Endothelial cell of umbilical vein (primary cell): Measurements from ENCODE around the gene PPM1H. TPM values are rescaled to one million over a fixed set of nuclear protein-coding genes. Genes with fewer than 3 reads are reported as not detected.
"Not testable (repeated sequence)": the region's sequence is repeated elsewhere in the genome, so short reads cannot be mapped to it uniquely, and the experiment has no call there.

Experiments
- BruUV-seq: library from RNA; stranded (reverse); fragments of 400-500 nt; replicated peaks from 2 replicates; lab custom pipeline; 2021; lab: Mats Ljungman, UMichigan
- CTCF ChIA-PET: fragments of 300-600, 350-600 bp; sonication (Branson Sonifier 250); formaldehyde crosslinking; loops from one replicate; lab custom pipeline; 2021; ENCODE audit warnings: antibody characterized with exemption, inconsistent platforms; lab: Charles Lee
- POLR2A ChIA-PET: fragments of 300-600, 350-600 bp; sonication (Branson Sonifier 250); formaldehyde crosslinking; loops from one replicate; lab custom pipeline; 2021; ENCODE audit warnings: antibody characterized with exemption, inconsistent platforms; lab: Charles Lee
- DNase-seq: peaks from one replicate; pipeline ENCODE4 v3.0.0-alpha.2; 2011; ENCODE audit warnings: low read depth, low spot score
- FAIRE-seq: peaks from 2 replicates; lab custom pipeline; 2011; peaks lifted over from hg19 to GRCh38; lab: Jason Lieb, UNC
- H2AFZ ChIP-seq: 2 replicates; pipeline ENCODE4 v1.6.0; 2012; ENCODE audit warnings: low read depth, low read length, control low read depth, inconsistent platforms
- H3K27ac ChIP-seq: 2 replicates; pipeline ENCODE4 v1.5.1; 2011; ENCODE audit warnings: low read depth, mild to moderate bottlenecking, control low read depth, low read length, moderate library complexity; ENCODE audit not compliant: insufficient read depth
- H3K27me3 ChIP-seq, 2 experiments: 2 replicates each; pipeline versions ENCODE4 v1.6.0 to v1.6.1; 2011; ENCODE audit warnings: low read length in 2 of 2, mixed read lengths in 1 of 2; ENCODE audit not compliant: control insufficient read depth in 2 of 2, insufficient read depth in 2 of 2
- H3K36me3 ChIP-seq, 2 experiments: 2 replicates in 1 of 2; 3 replicates in 1 of 2; pipeline ENCODE4 v1.5.1; 2011; ENCODE audit warnings: low read length in 2 of 2, mild to moderate bottlenecking in 1 of 2, moderate library complexity in 1 of 2; ENCODE audit not compliant: control insufficient read depth in 2 of 2, insufficient read depth in 2 of 2; ENCODE audit errors: extremely low read depth in 1 of 2
- H3K4me1 ChIP-seq: 3 replicates; pipeline ENCODE4 v1.5.1; 2011; ENCODE audit warnings: mild to moderate bottlenecking, low read length; ENCODE audit not compliant: control insufficient read depth, insufficient read depth; ENCODE audit errors: extremely low read depth
- H3K4me2 ChIP-seq: 2 replicates; pipeline ENCODE4 v1.6.1; 2011; ENCODE audit warnings: low read length, control low read depth, mixed read lengths; ENCODE audit not compliant: insufficient read depth
- H3K4me3 ChIP-seq, 3 experiments: fragments of 200-600 bp in 1 of 3; sonication (generic), shearing (Covaris generic) in 1 of 3; replicated peaks in 1 of 3; 2 replicates each; pipeline ENCODE4 v1.5.1; 2011 to 2016; ENCODE audit warnings: control low read depth in 3 of 3, low read length in 3 of 3, mild to moderate bottlenecking in 2 of 3, inconsistent platforms in 1 of 3, low read depth in 1 of 3, moderate library complexity in 1 of 3; ENCODE audit not compliant: insufficient read depth in 1 of 3
- H3K79me2 ChIP-seq: 2 replicates; pipeline ENCODE4 v1.6.0; 2012; ENCODE audit warnings: low read length, inconsistent platforms; ENCODE audit not compliant: control insufficient read depth, insufficient read depth
- H3K9ac ChIP-seq: replicated peaks from 2 replicates; pipeline ENCODE3; 2011; ENCODE audit warnings: low read length, control low read depth; ENCODE audit not compliant: insufficient read depth; ENCODE audit errors: extremely low read depth
- H3K9me1 ChIP-seq: replicated peaks from 3 replicates; pipeline ENCODE4 v1.6.0; 2011; ENCODE audit warnings: mild to moderate bottlenecking, low read length; ENCODE audit not compliant: control insufficient read depth, insufficient read depth; ENCODE audit errors: extremely low read depth
- H3K9me3 ChIP-seq: replicated peaks from 2 replicates; pipeline ENCODE4 v1.5.1; 2012; ENCODE audit warnings: low read length, inconsistent platforms; ENCODE audit not compliant: control insufficient read depth, insufficient read depth
- H4K20me1 ChIP-seq: replicated peaks from 2 replicates; pipeline ENCODE3; 2011; ENCODE audit warnings: mild to moderate bottlenecking, low read length; ENCODE audit not compliant: control insufficient read depth, insufficient read depth; ENCODE audit errors: extremely low read depth
- EZH2 ChIP-seq: IDR thresholded peaks from 2 replicates; pipeline ENCODE4 v1.6.1; 2012; ENCODE audit warnings: borderline replicate concordance, low read depth, mild to moderate bottlenecking, moderate library complexity, low read length, inconsistent platforms; ENCODE audit not compliant: severe bottlenecking
- FOS ChIP-seq: IDR thresholded peaks from 2 replicates; pipeline ENCODE4 v1.6.1; 2011; ENCODE audit warnings: mild to moderate bottlenecking, low read length, moderate library complexity, borderline replicate concordance; ENCODE audit not compliant: insufficient read depth
- POLR2A ChIP-seq: IDR thresholded peaks from 2 replicates; pipeline ENCODE4 v1.6.1; 2012; ENCODE audit warnings: low read depth, mild to moderate bottlenecking, control low read depth, low read length
- dilution Hi-C: fragments of 300-500 bp; cut with MboI; formaldehyde crosslinking; loops from one replicate; pipeline ENCODE4 v1.15.0; 2019; ENCODE audit warnings: low sequenced_read_pairs; ENCODE audit not compliant: extremely low pct_ligation_motif_present
- intact Hi-C: fragments of 100-400 bp; cut with micrococcal nuclease; formaldehyde crosslinking; loops from one replicate; pipeline ENCODE4 v1.10.0; 2022
- polyA plus RNA-seq, 4 experiments: library from polyadenylated mRNA; depleted of rRNA in 3 of 4; stranded (reverse) in 3 of 4; unstranded in 1 of 4; fragments of >200 nt; gene quantifications; 2 replicates each; pipeline versions ENCODE4 v1.2.1 to v1.2.3, GENCODE V29; 2011 to 2012; ENCODE audit warnings: missing spikeins in 1 of 4
- total RNA-seq: library from RNA; stranded (reverse); gene quantifications from 2 replicates; pipeline ENCODE4 v1.2.3, GENCODE V29; 2021
- TF ChIP-seq, protein P1 (sequence below), 2 donors: IDR thresholded peaks; 1 replicate in 1 of 2; 2 replicates in 1 of 2; pipeline ENCODE4 v1.5.1; 2011; ENCODE audit warnings: low read length in 2 of 2, mild to moderate bottlenecking in 2 of 2, moderate library complexity in 2 of 2, control low read depth in 1 of 2, inconsistent platforms in 1 of 2, low read depth in 1 of 2; ENCODE audit not compliant: insufficient read depth in 1 of 2; ENCODE audit errors: extremely low read depth in 1 of 2

Gene PPM1H
- total and polyA plus RNA-seq, 2 donors (not counting 3 experiments of a cell fraction or from before 2014, with no cell fraction given) = 1.0 to 7.2 TPM

DNA sequence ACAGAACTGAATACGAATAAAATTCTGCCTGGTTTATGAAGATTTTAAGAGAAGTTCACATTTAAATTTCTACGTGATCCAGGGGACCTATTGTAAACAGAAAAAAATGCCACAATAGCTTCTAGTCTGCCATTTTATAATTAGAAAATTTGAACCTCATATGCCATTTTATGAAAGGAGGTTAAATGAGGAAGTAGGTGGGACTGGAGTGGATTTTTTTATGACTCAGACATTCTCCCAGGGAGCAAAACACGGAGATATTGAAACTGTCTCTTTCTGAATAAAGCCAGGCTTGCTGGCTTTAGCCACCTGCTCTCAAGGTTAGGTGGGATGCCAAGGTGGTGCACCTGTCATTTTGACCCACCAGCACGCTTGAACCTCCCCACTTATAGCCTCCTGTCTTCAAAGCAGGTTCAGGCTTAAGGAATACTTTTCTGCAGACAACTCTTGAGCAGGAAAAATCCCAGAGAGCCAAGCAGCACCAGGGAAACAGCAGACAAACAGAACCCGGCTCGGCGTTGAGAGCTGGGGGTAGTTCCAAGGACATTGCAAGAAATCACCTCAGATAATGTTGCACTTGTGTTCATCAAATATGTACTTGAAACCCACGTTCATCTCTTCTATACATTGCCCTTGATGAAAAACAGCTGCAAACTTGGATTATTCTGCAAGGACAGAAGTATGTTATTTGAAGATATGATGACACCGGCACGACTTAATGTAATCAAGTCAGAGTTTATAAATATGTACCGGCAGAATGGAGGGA lies 203.7 kb downstream of the PPM1H start:
- dilution Hi-C loops (no loop called here), intact Hi-C loops (loop anchor here (5.0 kb wide), 1 partner anchor 69 kb away; no protein-coding TSS in a partner anchor)
- Histone ChIP-seq H3K27me3 (no peaks in the 10 kb centered on the region), H3K9ac (peak overlapping the region; percentile 13), H3K36me3 (no peaks in the 10 kb centered on the region), H3K79me2 (no peaks in the 10 kb centered on the region), H4K20me1 (no peaks in the 10 kb centered on the region), H3K27ac (peak overlapping the region; percentile 42), H3K4me2 (peak overlapping the region; percentile 33), H3K4me3 (no peak overlapping the region), H3K4me1 (peaks cover 34% of the 10 kb centered on the region), H3K9me1 (no peaks in the 10 kb centered on the region), H2AFZ (peak overlapping the region; percentile 83), H3K9me3 (no peaks in the 10 kb centered on the region)
- TF ChIP-seq, protein P1, sequence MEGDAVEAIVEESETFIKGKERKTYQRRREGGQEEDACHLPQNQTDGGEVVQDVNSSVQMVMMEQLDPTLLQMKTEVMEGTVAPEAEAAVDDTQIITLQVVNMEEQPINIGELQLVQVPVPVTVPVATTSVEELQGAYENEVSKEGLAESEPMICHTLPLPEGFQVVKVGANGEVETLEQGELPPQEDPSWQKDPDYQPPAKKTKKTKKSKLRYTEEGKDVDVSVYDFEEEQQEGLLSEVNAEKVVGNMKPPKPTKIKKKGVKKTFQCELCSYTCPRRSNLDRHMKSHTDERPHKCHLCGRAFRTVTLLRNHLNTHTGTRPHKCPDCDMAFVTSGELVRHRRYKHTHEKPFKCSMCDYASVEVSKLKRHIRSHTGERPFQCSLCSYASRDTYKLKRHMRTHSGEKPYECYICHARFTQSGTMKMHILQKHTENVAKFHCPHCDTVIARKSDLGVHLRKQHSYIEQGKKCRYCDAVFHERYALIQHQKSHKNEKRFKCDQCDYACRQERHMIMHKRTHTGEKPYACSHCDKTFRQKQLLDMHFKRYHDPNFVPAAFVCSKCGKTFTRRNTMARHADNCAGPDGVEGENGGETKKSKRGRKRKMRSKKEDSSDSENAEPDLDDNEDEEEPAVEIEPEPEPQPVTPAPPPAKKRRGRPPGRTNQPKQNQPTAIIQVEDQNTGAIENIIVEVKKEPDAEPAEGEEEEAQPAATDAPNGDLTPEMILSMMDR (IDR thresholded peaks at IDR 0.05; ENCODE audit: extremely low read depth in 1 of 2, insufficient read depth in 1 of 2, low read depth in 1 of 2, low read length in 2 of 2) = no peak
- peak; percentile 55 for TF ChIP-seq FOS
- ChIA-PET CTCF (interaction anchor here (1.1 to 1.7 kb wide), 5 partner anchors 26 to 150 kb away, joined by 3 to 6 read pairs (median 4); no protein-coding TSS in a partner anchor), POLR2A (no interaction called here)
- peak; percentile 49 for DNase-seq
- BruUV-seq = no TSS peak
- FAIRE-seq = no peak

- H3K36me3 ChIP-seq = no peaks in the 10 kb centered on the region
- no peaks in the 10 kb centered on the region for H4K20me1 ChIP-seq
- FAIRE-seq (no peak), DNase-seq (no peak)
- no peak for TF ChIP-seq EZH2
- no peak for TF ChIP-seq POLR2A
- intact Hi-C loops (loop anchor here (5.0 kb wide), 1 partner anchor 68 kb away; no protein-coding TSS in a partner anchor), dilution Hi-C loops (no loop called here)
- H3K9me1 ChIP-seq = no peaks in the 10 kb centered on the region
- no peaks in the 10 kb centered on the region for H3K9me3 ChIP-seq
- H3K79me2 ChIP-seq = no peaks in the 10 kb centered on the region
- BruUV-seq = no TSS peak
- H3K4me1 ChIP-seq = peaks cover 38% of the 10 kb centered on the region
- H3K27me3 ChIP-seq = no peaks in the 10 kb centered on the region
- H3K27ac ChIP-seq = peak overlapping the region; percentile 42
- peak overlapping the region; percentile 83 for H2AFZ ChIP-seq
- CTCF ChIA-PET = interaction anchor here (1.1 to 1.7 kb wide), 4 partner anchors 26 to 128 kb away, joined by 3 to 6 read pairs (median 4); no protein-coding TSS in a partner anchor
- POLR2A ChIA-PET = no interaction called here
- peak overlapping the region; percentile 33 for H3K4me2 ChIP-seq
- no peak overlapping the region for H3K9ac ChIP-seq
- no peak overlapping the region for H3K4me3 ChIP-seq
Measured at GRCh38 chr12:62730649-62731048, 204.3 kb downstream of the PPM1H start.

GRCh38 chr12:62729579-62730544 lies 205.1 kb downstream of the PPM1H start:
- H3K27me3 ChIP-seq, DNase-seq, FAIRE-seq, H3K27ac ChIP-seq, H3K9me1 ChIP-seq, H3K36me3 ChIP-seq, H3K79me2 ChIP-seq, H3K4me3 ChIP-seq, POLR2A ChIA-PET, H3K9ac ChIP-seq, H3K9me3 ChIP-seq, H3K4me2 ChIP-seq, BruUV-seq, dilution Hi-C loops, H2AFZ ChIP-seq, H4K20me1 ChIP-seq: not testable (repeated sequence)
- peaks cover 45% of the 10 kb centered on the region for H3K4me1 ChIP-seq
- CTCF ChIA-PET = interaction anchor here (1.1 kb wide), 1 partner anchor 50 kb away, joined by 3 read pairs; no protein-coding TSS in a partner anchor
- intact Hi-C loops = loop anchor here (5.0 kb wide), 2 partner anchors 68 to 98 kb away; no protein-coding TSS in a partner anchor
